Kidney epithelial cell (primary cell): ENCODE measurements around the gene AIG1. TPM values are rescaled to one million over a fixed set of nuclear protein-coding genes. Genes with fewer than 3 reads are reported as not detected.

Source experiments
- DNase-seq: peaks from one replicate; pipeline ENCODE4 v3.0.0-alpha.2; 2010; ENCODE audit warnings: low read depth
- H3K27me3 ChIP-seq: 2 replicates; pipeline ENCODE4 v1.6.0; 2011; ENCODE audit warnings: low read length; ENCODE audit not compliant: control insufficient read depth, insufficient read depth
- H3K36me3 ChIP-seq: 2 replicates; pipeline ENCODE4 v1.5.1; 2011; ENCODE audit warnings: low read length; ENCODE audit not compliant: control insufficient read depth, insufficient read depth
- H3K4me3 ChIP-seq: 2 replicates; pipeline ENCODE4 v1.5.1; 2011; ENCODE audit warnings: low read depth, mild to moderate bottlenecking, control low read depth, low read length
- CTCF ChIP-seq: IDR thresholded peaks from 2 replicates; pipeline ENCODE4 v1.5.1; 2011; ENCODE audit warnings: mild to moderate bottlenecking, moderate library complexity, low read length, control low read depth, inconsistent platforms; ENCODE audit not compliant: insufficient read depth, poor library complexity, severe bottlenecking
- total RNA-seq: library from RNA; depleted of rRNA; stranded (reverse); fragments of >200 nt; gene quantifications from 2 replicates; pipeline ENCODE4 v1.2.3, GENCODE V29; 2015

Gene AIG1
- total RNA-seq, 1 donor from 2014 or later, result 62.5 TPM

DNA sequence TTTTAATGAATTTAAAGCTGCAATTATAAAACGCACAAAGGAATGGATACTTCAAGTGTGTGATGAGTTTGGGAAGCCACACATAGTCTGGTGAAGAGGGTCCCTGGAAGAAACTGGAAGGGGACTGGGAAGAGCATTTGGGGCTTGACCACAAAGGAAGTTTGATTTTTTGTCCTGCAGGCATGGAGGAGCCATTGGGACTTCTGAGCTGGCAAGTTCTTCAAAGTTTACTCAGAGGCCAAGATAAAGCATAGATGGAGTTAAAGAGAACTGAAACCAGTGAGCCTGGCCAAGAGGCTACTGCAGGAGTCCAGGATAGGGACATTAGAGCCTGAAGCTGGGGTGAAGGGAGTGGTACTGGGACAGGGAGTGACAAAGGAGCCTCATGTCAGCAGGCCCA is 95.0 kb downstream of the AIG1 start:
- peaks cover 2% of the 10 kb centered on the region for H3K36me3 ChIP-seq
- H3K27me3 ChIP-seq, result no peaks in the 10 kb centered on the region
- TF ChIP-seq CTCF, result no peak
- no peak for DNase-seq
- H3K4me3 ChIP-seq, result no peak overlapping the region

- Histone ChIP-seq H3K27me3 (no peaks in the 10 kb centered on the region), H3K36me3 (peaks cover 2% of the 10 kb centered on the region), H3K4me3 (no peak overlapping the region)
- DNase-seq, result no peak
- no peak for TF ChIP-seq CTCF
These were observed 96.4 kb downstream of the AIG1 start for GRCh38 chr6:143157131-143157530.

DNA sequence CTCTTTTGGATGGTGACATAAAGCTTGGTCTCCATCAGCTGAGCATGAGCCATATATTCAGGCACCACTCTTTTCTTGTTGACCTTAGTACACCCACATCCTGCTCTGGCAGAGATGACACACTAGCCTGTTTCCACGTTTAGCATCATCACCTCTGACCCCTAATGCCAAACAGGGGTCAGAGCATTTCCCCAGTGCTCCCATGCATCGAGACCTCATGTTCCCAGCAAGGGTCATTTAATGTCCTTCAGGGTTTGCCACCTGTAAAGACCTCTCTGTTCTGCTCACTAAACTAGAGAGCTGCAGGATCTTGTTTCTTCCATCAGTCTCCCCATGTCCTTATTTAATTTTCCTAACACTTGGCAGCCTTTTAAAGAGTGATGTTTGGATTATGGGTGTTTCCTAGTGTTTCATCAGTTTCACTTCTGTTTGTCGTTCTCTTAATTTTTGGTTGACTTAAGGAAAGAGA is 97.5 kb downstream of the AIG1 start:
- H3K4me3 ChIP-seq, result no peak overlapping the region
- no peaks in the 10 kb centered on the region for H3K27me3 ChIP-seq
- no peak for DNase-seq
- no peak for TF ChIP-seq CTCF
- peaks cover 2% of the 10 kb centered on the region for H3K36me3 ChIP-seq

- Histone ChIP-seq H3K4me3 (no peak overlapping the region), H3K36me3 (peaks cover 2% of the 10 kb centered on the region), H3K27me3 (no peaks in the 10 kb centered on the region)
- no peak for DNase-seq
- no peak for TF ChIP-seq CTCF
These were observed 98.3 kb downstream of the AIG1 start for GRCh38 chr6:143159001-143159400.

DNA sequence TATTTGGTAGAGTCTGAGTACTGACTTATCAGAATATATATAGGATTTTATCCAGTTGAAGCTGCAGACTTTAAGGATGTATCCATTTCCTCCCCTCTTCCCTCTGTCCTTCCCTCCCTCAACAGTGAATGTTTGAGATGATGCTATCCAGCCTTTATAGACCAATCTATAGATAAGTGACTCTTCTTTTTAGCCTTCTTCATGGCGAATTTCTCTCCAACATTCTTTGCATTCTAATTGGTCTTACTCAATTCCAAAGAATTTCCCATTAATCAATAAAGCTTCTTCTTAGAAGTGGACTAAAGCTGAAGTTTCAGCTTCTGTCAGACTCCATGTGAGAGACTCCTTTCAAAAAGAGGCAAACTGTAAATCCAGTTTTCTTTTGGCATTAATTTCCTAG is 99.3 kb downstream of the AIG1 start:
- Histone ChIP-seq H3K4me3 (no peak overlapping the region), H3K27me3 (no peaks in the 10 kb centered on the region), H3K36me3 (peaks cover 2% of the 10 kb centered on the region)
- TF ChIP-seq CTCF, result no peak
- DNase-seq, result no peak

GRCh38 chr6:143160439-143161220 is 99.9 kb downstream of the AIG1 start:
- peaks cover 2% of the 10 kb centered on the region for H3K36me3 ChIP-seq
- DNase-seq, result no peak
- H3K27me3 ChIP-seq, result no peaks in the 10 kb centered on the region
- TF ChIP-seq CTCF, result no peak
- H3K4me3 ChIP-seq, result no peak overlapping the region
